Right lung (tissue), 5 donors: ENCODE measurements around the gene FBLN5. TPM values are rescaled to one million over a fixed set of nuclear protein-coding genes. Genes with fewer than 3 reads are reported as not detected.

Experiments used
- DNase-seq, 2 donors: peaks; one replicate each; pipeline ENCODE4 v3.0.0-alpha.2; 2013
- polyA plus RNA-seq, 5 donors: library from polyadenylated mRNA; unstranded; fragments of 120-200 nt; gene quantifications; one replicate each; pipeline versions ENCODE4 v1.2.1 to v1.2.3, GENCODE V29; 2013; ENCODE audit warnings: inconsistent platforms in 1 of 5, low replicate concordance in 1 of 5; ENCODE audit not compliant: insufficient read length in 5 of 5, insufficient read depth in 1 of 5

Gene FBLN5
- polyA plus RNA-seq, 5 donors = 69.3 to 105 (median 83.8) TPM

- no peak for DNase-seq
These were observed 5.9 kb upstream of the FBLN5 start for GRCh38 chr14:91953170-91953985.

- DNase-seq = peak in 1 of 2 donors; percentile 27
These were observed 646 bp downstream of the FBLN5 start for GRCh38 chr14:91946622-91947474.

- DNase-seq = no peak
These were observed 1.5 kb downstream of the FBLN5 start for GRCh38 chr14:91945751-91946621.

- DNase-seq = no peak
These were observed 4.5 kb downstream of the FBLN5 start for GRCh38 chr14:91942946-91943345.

GRCh38 chr14:91942128-91942527 lies 5.4 kb downstream of the FBLN5 start:
- no peak for DNase-seq

GRCh38 chr14:91940209-91940608 lies 7.3 kb downstream of the FBLN5 start:
- DNase-seq = no peak

- no peak for DNase-seq
These were observed 11.9 kb downstream of the FBLN5 start for GRCh38 chr14:91935586-91935985.

- DNase-seq = no peak
These were observed 12.8 kb downstream of the FBLN5 start for GRCh38 chr14:91934554-91935285.

GRCh38 chr14:91931478-91932088 lies 15.9 kb downstream of the FBLN5 start:
- no peak for DNase-seq

- DNase-seq = no peak
These were observed 17.8 kb downstream of the FBLN5 start for GRCh38 chr14:91929700-91930099.

- DNase-seq = no peak
These were observed 19.7 kb downstream of the FBLN5 start for GRCh38 chr14:91927800-91928199.

GRCh38 chr14:91927191-91927590 lies 20.3 kb downstream of the FBLN5 start:
- no peak for DNase-seq

GRCh38 chr14:91926131-91926890 lies 21.2 kb downstream of the FBLN5 start:
- no peak for DNase-seq

GRCh38 chr14:91925727-91926121 lies 21.8 kb downstream of the FBLN5 start:
- DNase-seq = no peak

GRCh38 chr14:91925001-91925726 lies 22.3 kb downstream of the FBLN5 start:
- DNase-seq = peak in 1 of 2 donors; percentile 46

GRCh38 chr14:91920526-91920925 lies 27.0 kb downstream of the FBLN5 start:
- DNase-seq = no peak

GRCh38 chr14:91919814-91920213 lies 27.7 kb downstream of the FBLN5 start:
- DNase-seq = no peak

GRCh38 chr14:91918186-91918883 lies 29.2 kb downstream of the FBLN5 start:
- DNase-seq = peak; percentile 80 to 83

- no peak for DNase-seq
These were observed 35.5 kb downstream of the FBLN5 start for GRCh38 chr14:91912035-91912434.
